C4-2B (cell line): Measurements from ENCODE around the gene WDR88.

Source experiments
- ZFX ChIP-seq: fragments of 450-650 bp; IDR thresholded peaks from 2 replicates; pipeline ENCODE4 v1.6.1; 2017
- TF ChIP-seq, protein P1 (sequence below): fragments of 450-650 bp; conservative IDR thresholded peaks from 2 replicates; pipeline ENCODE4 v1.5.1; 2017; ENCODE audit warnings: mild to moderate bottlenecking

GRCh38 chr19:33086955-33087354 is 45.0 kb upstream of the WDR88 start:
- TF ChIP-seq, protein P1, sequence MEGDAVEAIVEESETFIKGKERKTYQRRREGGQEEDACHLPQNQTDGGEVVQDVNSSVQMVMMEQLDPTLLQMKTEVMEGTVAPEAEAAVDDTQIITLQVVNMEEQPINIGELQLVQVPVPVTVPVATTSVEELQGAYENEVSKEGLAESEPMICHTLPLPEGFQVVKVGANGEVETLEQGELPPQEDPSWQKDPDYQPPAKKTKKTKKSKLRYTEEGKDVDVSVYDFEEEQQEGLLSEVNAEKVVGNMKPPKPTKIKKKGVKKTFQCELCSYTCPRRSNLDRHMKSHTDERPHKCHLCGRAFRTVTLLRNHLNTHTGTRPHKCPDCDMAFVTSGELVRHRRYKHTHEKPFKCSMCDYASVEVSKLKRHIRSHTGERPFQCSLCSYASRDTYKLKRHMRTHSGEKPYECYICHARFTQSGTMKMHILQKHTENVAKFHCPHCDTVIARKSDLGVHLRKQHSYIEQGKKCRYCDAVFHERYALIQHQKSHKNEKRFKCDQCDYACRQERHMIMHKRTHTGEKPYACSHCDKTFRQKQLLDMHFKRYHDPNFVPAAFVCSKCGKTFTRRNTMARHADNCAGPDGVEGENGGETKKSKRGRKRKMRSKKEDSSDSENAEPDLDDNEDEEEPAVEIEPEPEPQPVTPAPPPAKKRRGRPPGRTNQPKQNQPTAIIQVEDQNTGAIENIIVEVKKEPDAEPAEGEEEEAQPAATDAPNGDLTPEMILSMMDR: no peak
- TF ChIP-seq ZFX: no peak
